IPS-20b (cell line): ENCODE results near the gene NAA40.
A peak's percentile ranks its signal among the peaks of the same experiment; 100 is the strongest.

Experiments used
- H3K27ac ChIP-seq: one replicate; pipeline ENCODE4 v1.5.1; 2013; ENCODE audit warnings: low read length
- H3K27me3 ChIP-seq: 2 replicates; pipeline ENCODE4 v1.6.1; 2013; ENCODE audit warnings: mild to moderate bottlenecking, low read length, inconsistent platforms; ENCODE audit not compliant: insufficient read depth
- H3K36me3 ChIP-seq: 2 replicates; pipeline ENCODE4 v1.6.1; 2013; ENCODE audit warnings: low read depth, mild to moderate bottlenecking, inconsistent platforms, low read length, moderate library complexity; ENCODE audit not compliant: insufficient read depth
- H3K4me1 ChIP-seq: 2 replicates; pipeline ENCODE4 v1.6.1; 2013; ENCODE audit warnings: mild to moderate bottlenecking, control low read depth, inconsistent platforms, low read length, moderate library complexity; ENCODE audit not compliant: insufficient read depth
- H3K4me3 ChIP-seq: 2 replicates; pipeline ENCODE4 v1.5.1; 2013; ENCODE audit warnings: mild to moderate bottlenecking, low read length, inconsistent platforms
- H3K9ac ChIP-seq: 2 replicates; pipeline ENCODE4 v1.6.1; 2013; ENCODE audit warnings: low read depth, mild to moderate bottlenecking, inconsistent platforms, low read length, moderate library complexity
- H3K9me3 ChIP-seq: 2 replicates; pipeline ENCODE4 v1.6.1; 2013; ENCODE audit warnings: mild to moderate bottlenecking, low read depth, low read length, inconsistent platforms; ENCODE audit not compliant: insufficient read depth

Gene NAA40

GRCh38 chr11:63913866-63914830 is 24.7 kb upstream of the NAA40 start:
- Histone ChIP-seq H3K36me3 (peaks cover 29% of the 10 kb centered on the region), H3K4me1 (peaks cover 27% of the 10 kb centered on the region), H3K4me3 (peak overlapping the region; percentile 94; the same call in 1 of the 2 replicates), H3K9ac (no peak overlapping the region), H3K9me3 (no peaks in the 10 kb centered on the region), H3K27ac (no peak overlapping the region), H3K27me3 (no peaks in the 10 kb centered on the region)

GRCh38 chr11:63914896-63915691 is 23.7 kb upstream of the NAA40 start:
- peaks cover 28% of the 10 kb centered on the region for H3K36me3 ChIP-seq
- H3K9me3 ChIP-seq = no peaks in the 10 kb centered on the region
- no peak overlapping the region for H3K27ac ChIP-seq
- H3K9ac ChIP-seq = peak overlapping the region; percentile 59; the same call in 1 of the 2 replicates
- H3K27me3 ChIP-seq = no peaks in the 10 kb centered on the region
- H3K4me1 ChIP-seq = peaks cover 25% of the 10 kb centered on the region
- H3K4me3 ChIP-seq = peak overlapping the region; percentile 94

DNA sequence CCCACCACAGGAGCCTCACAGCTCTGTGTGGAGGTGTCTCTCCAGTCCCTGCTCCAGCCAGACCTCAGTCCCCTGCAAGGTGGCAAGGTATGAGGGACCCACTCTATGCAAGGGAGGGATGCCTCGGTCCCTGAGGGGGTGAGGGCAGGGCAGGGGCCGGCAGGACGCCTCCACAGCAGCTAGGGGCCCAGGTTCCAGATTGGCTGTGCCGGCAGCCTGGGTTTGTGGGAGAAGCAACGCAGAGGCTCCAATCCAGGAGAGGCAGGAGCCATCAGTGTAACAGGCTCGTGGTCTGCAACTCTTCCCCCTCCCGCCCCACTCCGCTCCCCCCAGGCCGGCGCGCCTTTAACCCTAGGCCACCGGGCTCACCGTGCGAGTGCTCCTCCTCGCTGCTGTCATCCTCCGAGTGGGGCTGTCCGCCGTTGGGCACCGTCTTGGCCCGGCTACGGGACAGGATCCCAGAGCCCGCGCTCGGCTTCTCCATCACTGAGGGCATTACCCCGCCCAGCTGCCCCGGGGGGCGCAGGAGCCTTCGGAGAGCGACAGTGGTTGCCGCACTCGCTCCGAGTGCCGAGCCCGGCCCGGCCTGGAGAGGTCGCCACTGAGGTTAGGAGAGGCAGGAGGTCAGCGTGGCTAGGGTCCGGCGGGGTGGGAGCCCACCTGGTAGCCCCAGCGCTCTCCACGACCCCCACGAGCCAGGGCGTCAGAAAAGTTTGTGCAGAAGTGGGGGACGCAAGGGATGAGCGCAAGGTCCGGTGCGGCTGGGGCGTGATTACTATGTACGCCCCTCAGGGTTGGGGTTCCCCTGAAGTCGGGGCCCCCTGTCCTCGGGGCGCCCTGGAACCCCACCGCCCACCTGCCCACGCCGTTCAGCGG is 22.6 kb upstream of the NAA40 start:
- H3K36me3 ChIP-seq = peaks cover 28% of the 10 kb centered on the region
- H3K4me1 ChIP-seq = peaks cover 23% of the 10 kb centered on the region
- H3K27me3 ChIP-seq = no peaks in the 10 kb centered on the region
- no peaks in the 10 kb centered on the region for H3K9me3 ChIP-seq
- H3K9ac ChIP-seq = peak overlapping the region; percentile 94
- H3K4me3 ChIP-seq = peak overlapping the region; percentile 94
- peak overlapping the region; percentile 49 for H3K27ac ChIP-seq

DNA sequence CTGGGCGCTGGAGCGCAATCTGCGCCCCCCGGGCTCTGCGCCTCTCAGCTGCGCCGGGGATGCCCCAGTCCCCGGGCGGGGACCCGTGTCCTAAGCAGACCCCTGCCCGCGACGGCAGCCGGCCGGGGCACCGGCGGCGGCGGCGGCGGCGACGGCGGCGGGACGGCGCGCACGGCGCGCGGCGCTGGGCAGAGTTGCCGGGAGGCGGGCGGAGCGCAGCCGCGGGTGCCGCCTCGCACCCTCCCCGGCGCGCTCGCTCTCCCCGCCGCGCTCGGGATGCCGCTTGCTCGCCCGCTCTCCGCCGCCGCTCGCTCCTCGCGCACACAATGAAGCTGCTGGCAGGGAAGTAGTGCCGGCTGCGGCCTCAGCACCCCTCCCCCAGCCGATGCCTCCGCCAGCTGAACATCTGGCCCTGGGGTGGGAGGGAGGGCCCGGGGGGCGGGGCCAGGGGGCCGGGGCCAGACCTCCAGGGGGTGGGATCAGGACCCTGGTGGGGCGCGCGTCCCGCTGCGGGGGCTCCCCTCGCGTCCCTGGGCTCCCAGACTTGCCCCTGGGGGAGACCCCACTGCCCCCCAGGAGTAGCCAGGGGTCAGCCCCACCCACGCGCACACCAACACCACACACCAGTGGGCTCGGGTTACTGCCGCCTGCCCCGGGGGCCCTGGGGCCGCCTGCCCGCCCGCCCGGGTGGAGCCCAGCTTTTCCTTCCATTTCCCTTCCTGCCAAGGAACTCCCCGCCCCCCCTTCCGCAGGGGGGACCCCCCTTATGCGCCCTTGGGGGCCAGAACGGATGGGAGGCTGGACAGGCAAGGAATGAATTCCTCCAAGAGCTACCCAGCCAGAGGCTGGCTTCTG is 21.7 kb upstream of the NAA40 start, which contains the start of gene RCOR2:
Gene RCOR2, minus strand, starts transcription at position 328 of the 855 bp plus-strand sequence. CDS start 708 bp downstream, outside the sequence.
- peak within 1 kb of the TSS; percentile 100 for H3K27ac ChIP-seq
- H3K27me3 ChIP-seq = no peaks in the 10 kb centered on the region
- peaks cover 23% of the 10 kb centered on the region for H3K4me1 ChIP-seq
- peaks cover 27% of the 10 kb centered on the region for H3K36me3 ChIP-seq
- peak within 1 kb of the TSS; percentile 94 for H3K4me3 ChIP-seq
- peak within 1 kb of the TSS; percentile 94 for H3K9ac ChIP-seq
- no peaks in the 10 kb centered on the region for H3K9me3 ChIP-seq

- H3K9me3 ChIP-seq = no peaks in the 10 kb centered on the region
- peak overlapping the region; percentile 100 for H3K27ac ChIP-seq
- no peaks in the 10 kb centered on the region for H3K27me3 ChIP-seq
- H3K4me3 ChIP-seq = peak overlapping the region; percentile 74
- peak overlapping the region; percentile 93 for H3K9ac ChIP-seq
- peaks cover 19% of the 10 kb centered on the region for H3K36me3 ChIP-seq
- peaks cover 23% of the 10 kb centered on the region for H3K4me1 ChIP-seq
These were observed 20.9 kb upstream of the NAA40 start for GRCh38 chr11:63917692-63918506.

DNA sequence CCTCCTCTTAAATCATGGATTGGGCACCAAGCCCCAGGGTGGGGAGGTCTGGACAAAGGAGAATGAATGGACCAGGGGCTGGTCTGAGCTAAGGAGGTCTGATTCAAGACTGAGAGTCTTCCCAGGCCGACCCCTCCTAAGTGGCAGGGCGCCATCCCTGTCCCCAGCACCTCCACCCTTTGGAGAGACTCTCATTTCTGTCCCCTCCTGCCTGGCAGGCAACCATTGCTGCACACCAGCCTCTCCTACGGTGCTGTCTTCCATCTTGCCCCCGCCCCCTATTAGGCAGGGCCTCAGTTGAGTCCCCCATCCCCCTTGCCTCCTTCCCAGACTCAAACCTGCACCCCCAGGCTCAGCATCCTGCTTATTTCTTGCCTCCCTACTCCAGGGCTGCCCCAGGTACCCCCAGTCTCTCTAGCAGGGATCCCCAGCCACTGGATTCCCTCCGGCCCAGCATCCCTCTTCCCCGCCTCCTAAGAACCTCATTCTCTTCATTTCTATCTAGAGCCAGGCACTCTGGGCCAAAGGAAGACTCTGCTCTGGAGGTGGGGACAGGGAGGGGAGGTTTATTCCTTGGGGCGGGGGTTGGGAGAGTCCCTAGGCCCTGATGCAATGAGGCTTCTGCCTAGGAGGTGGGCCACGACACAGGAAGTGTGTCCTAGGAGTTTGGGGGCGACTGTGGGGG is 20.2 kb upstream of the NAA40 start:
- H3K4me3 ChIP-seq = peak overlapping the region; percentile 74
- H3K9me3 ChIP-seq = no peaks in the 10 kb centered on the region
- peak overlapping the region; percentile 100 for H3K27ac ChIP-seq
- peaks cover 23% of the 10 kb centered on the region for H3K4me1 ChIP-seq
- H3K9ac ChIP-seq = peak overlapping the region; percentile 93
- H3K36me3 ChIP-seq = peaks cover 16% of the 10 kb centered on the region
- no peaks in the 10 kb centered on the region; the same call in 1 of the 2 replicates for H3K27me3 ChIP-seq

GRCh38 chr11:63919267-63920125 is 19.3 kb upstream of the NAA40 start:
- H3K9me3 ChIP-seq = no peaks in the 10 kb centered on the region
- H3K4me3 ChIP-seq = peak overlapping the region; percentile 74
- peaks cover 23% of the 10 kb centered on the region for H3K4me1 ChIP-seq
- H3K36me3 ChIP-seq = peaks cover 7% of the 10 kb centered on the region; the same call in 1 of the 2 replicates
- peak overlapping the region; percentile 100 for H3K27ac ChIP-seq
- no peaks in the 10 kb centered on the region; the same call in 1 of the 2 replicates for H3K27me3 ChIP-seq
- peak overlapping the region; percentile 93 for H3K9ac ChIP-seq

GRCh38 chr11:63920126-63920938 is 18.5 kb upstream of the NAA40 start:
- H3K27me3 ChIP-seq = no peaks in the 10 kb centered on the region; the same call in 1 of the 2 replicates
- peaks cover 18% of the 10 kb centered on the region; the same call in 1 of the 2 replicates for H3K4me1 ChIP-seq
- peak overlapping the region; percentile 93 for H3K9ac ChIP-seq
- H3K9me3 ChIP-seq = no peaks in the 10 kb centered on the region
- H3K36me3 ChIP-seq = no peaks in the 10 kb centered on the region
- peak overlapping the region; percentile 94 for H3K27ac ChIP-seq
- peak overlapping the region; percentile 74 for H3K4me3 ChIP-seq
